ENCODE results near the gene COL17A1.

The COL17A1 gene

DNA sequence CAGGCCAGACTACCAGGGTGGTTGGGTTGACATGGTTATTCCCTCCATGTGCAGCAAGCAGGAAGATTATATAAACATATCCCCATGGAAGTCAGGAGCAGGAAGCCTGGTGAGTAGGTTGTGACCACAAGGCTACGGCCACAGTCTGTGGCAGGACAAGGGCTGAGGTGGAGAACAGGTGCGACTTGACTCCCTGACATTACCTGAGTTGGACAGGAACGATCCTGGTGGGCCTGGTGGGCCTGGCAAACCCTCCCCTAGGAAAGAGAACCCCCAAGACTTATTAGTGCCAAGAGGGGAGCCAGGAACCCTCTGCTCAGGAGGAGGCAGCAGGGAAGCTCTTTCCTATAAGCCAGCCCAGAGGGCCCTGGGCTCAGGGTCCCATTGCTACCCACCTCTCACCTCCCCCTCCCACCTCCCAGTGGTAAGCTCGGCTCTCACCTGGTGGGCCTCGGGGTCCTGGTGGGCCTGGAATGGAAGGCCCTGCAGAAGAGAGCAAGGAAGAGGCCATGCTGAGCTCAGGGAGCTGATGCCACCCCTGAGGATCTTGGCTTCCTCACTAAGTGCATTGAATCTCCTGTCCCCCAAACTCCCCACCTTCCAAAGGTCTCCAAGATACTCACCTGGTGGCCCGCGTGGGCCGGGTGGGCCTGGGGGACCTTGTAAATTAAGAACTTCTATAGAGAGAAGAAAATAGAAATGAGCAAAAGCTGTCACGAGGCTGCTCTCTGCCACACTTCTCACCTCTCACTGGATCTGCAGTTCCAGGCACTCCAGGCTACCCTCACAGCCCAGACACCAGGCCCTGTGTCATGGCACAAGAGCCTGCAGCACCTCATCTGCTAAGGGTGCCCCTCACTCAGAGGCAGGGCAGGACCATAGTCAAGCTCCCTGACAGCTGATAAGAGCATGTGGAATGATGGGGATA is 44.6 kb downstream of the COL17A1 start:
- Histone ChIP-seq H3K4ac (ENCODE audit: low read length) (no peak overlapping the region), H3K23ac (ENCODE audit: low read depth, low read length, poor library complexity) (no peak overlapping the region), H2BK5ac (ENCODE audit: low read length) (no peak overlapping the region), H3K9ac (ENCODE audit: low read depth, low read length, poor library complexity) (no peak overlapping the region), H3K4me2 (ENCODE audit: insufficient read depth, low read length, poor library complexity, severe bottlenecking) (no peak overlapping the region), H2AK5ac (ENCODE audit: low read depth, low read length) (no peak overlapping the region), H3K14ac (ENCODE audit: low read length) (no peak overlapping the region), H3K18ac (ENCODE audit: low read length) (no peak overlapping the region), H3K36me3 (replicated peaks in 1 of 2; ENCODE audit: control insufficient read depth in 2 of 2, insufficient read depth in 2 of 2, low read length in 2 of 2) (no peaks in the 10 kb centered on the region), H4K8ac (ENCODE audit: low read depth, low read length) (no peak overlapping the region), H4K91ac (ENCODE audit: low read depth, low read length, poor library complexity) (no peak overlapping the region), H3K4me3 (ENCODE audit: low read length in 2 of 2) (no peak overlapping the region), H3K27me3 (ENCODE audit: control insufficient read depth in 3 of 3, insufficient read depth in 3 of 3, low read depth in 1 of 3, low read length in 3 of 3) (peaks cover 0 to 9% (median 0%) of the 10 kb centered on the region in 3 experiments), H2BK120ac (ENCODE audit: low read depth, low read length) (no peak overlapping the region), H3K27ac (replicated peaks; ENCODE audit: low read length) (no peak overlapping the region), H3K79me1 (ENCODE audit: low read depth, low read length) (no peaks in the 10 kb centered on the region), H2AFZ (ENCODE audit: low read length) (no peak overlapping the region), H3K4me1 (ENCODE audit: control insufficient read depth in 2 of 2, insufficient read depth in 1 of 2, low read depth in 1 of 2, low read length in 2 of 2) (no peaks in the 10 kb centered on the region), H2BK15ac (ENCODE audit: low read length) (no peak overlapping the region), H2BK12ac (ENCODE audit: low read length) (no peak overlapping the region), H3K9me3 (replicated peaks in 1 of 2; ENCODE audit: control insufficient read depth in 2 of 2, insufficient read depth in 1 of 2, low read depth in 1 of 2, low read length in 2 of 2) (no peaks in the 10 kb centered on the region)
- WGBS, 2 donors (ENCODE audit: extremely low coverage in 2 of 2, insufficient read length in 2 of 2, insufficient replicate concordance in 1 of 2) = no CpG with 5 or more reads among the region's 9 CpGs
- DNase-seq (ENCODE audit: low spot score) = no peak

DNA sequence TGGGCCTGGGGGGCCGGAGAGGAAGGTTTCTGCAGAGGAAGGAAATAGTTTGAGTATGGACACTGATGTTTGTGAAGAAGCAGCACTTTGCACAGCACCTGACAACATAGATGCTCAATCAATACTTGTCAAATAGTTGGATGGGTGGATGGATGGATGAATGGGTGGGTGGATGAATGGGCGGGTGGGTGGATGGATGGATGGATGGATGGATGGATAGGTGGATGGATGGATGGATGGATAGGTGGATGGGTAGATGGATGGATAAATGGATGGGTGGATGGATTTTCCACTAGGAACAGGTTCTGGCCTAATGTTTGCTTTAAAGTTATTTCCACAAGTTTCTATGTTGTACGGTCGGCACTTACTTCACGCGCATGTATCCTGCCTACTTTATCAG is 45.3 kb downstream of the COL17A1 start:
- Histone ChIP-seq H2BK5ac (ENCODE audit: low read length) (no peak overlapping the region), H2AFZ (ENCODE audit: low read length) (no peak overlapping the region), H3K79me1 (ENCODE audit: low read depth, low read length) (no peaks in the 10 kb centered on the region), H3K9me3 (replicated peaks in 1 of 2; ENCODE audit: control insufficient read depth in 2 of 2, insufficient read depth in 1 of 2, low read depth in 1 of 2, low read length in 2 of 2) (no peaks in the 10 kb centered on the region), H3K4me3 (ENCODE audit: low read length in 2 of 2) (no peak overlapping the region), H3K18ac (ENCODE audit: low read length) (no peak overlapping the region), H3K14ac (ENCODE audit: low read length) (no peak overlapping the region), H3K4ac (ENCODE audit: low read length) (no peak overlapping the region), H2BK15ac (ENCODE audit: low read length) (no peak overlapping the region), H2BK12ac (ENCODE audit: low read length) (no peak overlapping the region), H3K36me3 (replicated peaks in 1 of 2; ENCODE audit: control insufficient read depth in 2 of 2, insufficient read depth in 2 of 2, low read length in 2 of 2) (no peaks in the 10 kb centered on the region), H3K9ac (ENCODE audit: low read depth, low read length, poor library complexity) (no peak overlapping the region), H3K4me2 (ENCODE audit: insufficient read depth, low read length, poor library complexity, severe bottlenecking) (no peak overlapping the region), H3K27me3 (ENCODE audit: control insufficient read depth in 3 of 3, insufficient read depth in 3 of 3, low read depth in 1 of 3, low read length in 3 of 3) (peaks cover 0 to 9% (median 0%) of the 10 kb centered on the region in 3 experiments), H4K8ac (ENCODE audit: low read depth, low read length) (no peak overlapping the region), H4K91ac (ENCODE audit: low read depth, low read length, poor library complexity) (no peak overlapping the region), H2BK120ac (ENCODE audit: low read depth, low read length) (no peak overlapping the region), H3K27ac (replicated peaks; ENCODE audit: low read length) (no peak overlapping the region), H3K4me1 (ENCODE audit: control insufficient read depth in 2 of 2, insufficient read depth in 1 of 2, low read depth in 1 of 2, low read length in 2 of 2) (no peaks in the 10 kb centered on the region), H2AK5ac (ENCODE audit: low read depth, low read length) (no peak overlapping the region), H3K23ac (ENCODE audit: low read depth, low read length, poor library complexity) (no peak overlapping the region)
- DNase-seq (ENCODE audit: low spot score) = no peak
- WGBS, 2 donors (ENCODE audit: extremely low coverage in 2 of 2, insufficient read length in 2 of 2, insufficient replicate concordance in 1 of 2) = no CpG with 5 or more reads among the region's 6 CpGs

DNA sequence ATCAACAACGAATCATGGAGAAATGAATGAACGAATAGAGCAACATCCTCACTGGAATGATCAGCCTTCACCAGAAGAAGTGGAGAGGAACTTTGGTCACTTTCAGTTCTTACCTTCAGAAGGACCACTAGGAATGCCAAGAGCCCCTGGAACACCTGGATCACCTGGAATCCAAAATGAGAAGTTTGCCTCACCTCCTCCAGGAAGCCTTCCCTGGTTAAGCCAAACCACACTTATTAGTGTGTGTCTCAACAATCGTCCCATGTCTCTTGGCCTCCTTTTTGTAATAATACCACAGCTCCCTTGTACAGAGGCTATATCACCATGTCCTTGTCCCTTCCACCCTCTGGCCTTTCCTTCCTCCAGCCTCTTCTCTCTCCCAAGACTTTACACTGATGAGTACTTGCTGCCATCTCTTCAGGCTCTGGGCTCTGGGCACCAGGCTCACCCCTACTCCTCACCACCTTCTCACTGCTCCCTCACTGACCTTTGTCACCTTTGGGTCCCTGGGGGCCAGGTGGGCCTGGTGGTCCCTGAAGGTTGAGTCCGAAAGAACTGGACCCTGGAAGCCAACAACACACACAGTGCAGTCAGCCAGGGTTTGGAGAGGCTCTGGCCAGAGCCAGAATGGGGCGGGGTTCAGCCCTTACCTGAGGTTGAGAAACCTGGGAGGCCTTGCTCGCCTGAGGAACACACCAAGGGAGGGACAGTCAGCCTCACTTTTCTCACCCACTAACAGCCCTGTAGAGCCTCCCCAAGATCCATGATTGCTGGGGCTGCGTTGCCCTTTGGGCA is 46.5 kb downstream of the COL17A1 start:
- H2AFZ ChIP-seq (ENCODE audit: low read length) = no peak overlapping the region
- no peak overlapping the region for H3K14ac ChIP-seq (ENCODE audit: low read length)
- no peak overlapping the region for H4K91ac ChIP-seq (ENCODE audit: low read depth, low read length, poor library complexity)
- H3K4me2 ChIP-seq (ENCODE audit: insufficient read depth, low read length, poor library complexity, severe bottlenecking) = no peak overlapping the region
- H3K18ac ChIP-seq (ENCODE audit: low read length) = no peak overlapping the region
- H2BK120ac ChIP-seq (ENCODE audit: low read depth, low read length) = no peak overlapping the region
- H3K79me1 ChIP-seq (ENCODE audit: low read depth, low read length) = no peaks in the 10 kb centered on the region
- no peak overlapping the region for H3K23ac ChIP-seq (ENCODE audit: low read depth, low read length, poor library complexity)
- no peak overlapping the region for H4K8ac ChIP-seq (ENCODE audit: low read depth, low read length)
- no CpG with 5 or more reads among the region's 7 CpGs for WGBS, 2 donors (ENCODE audit: extremely low coverage in 2 of 2, insufficient read length in 2 of 2, insufficient replicate concordance in 1 of 2)
- peak overlapping the region; percentile 20 for H2AK5ac ChIP-seq (ENCODE audit: low read depth, low read length)
- no peaks in the 10 kb centered on the region for H3K36me3 ChIP-seq (replicated peaks in 1 of 2; ENCODE audit: control insufficient read depth in 2 of 2, insufficient read depth in 2 of 2, low read length in 2 of 2)
- no peak overlapping the region for H2BK15ac ChIP-seq (ENCODE audit: low read length)
- peaks cover 3 to 5% of the 10 kb centered on the region in 2 donors for H3K4me1 ChIP-seq (ENCODE audit: control insufficient read depth in 2 of 2, insufficient read depth in 1 of 2, low read depth in 1 of 2, low read length in 2 of 2)
- no peak for DNase-seq (ENCODE audit: low spot score)
- H3K4ac ChIP-seq (ENCODE audit: low read length) = no peak overlapping the region
- peaks cover 0 to 8% (median 0%) of the 10 kb centered on the region in 3 experiments for H3K27me3 ChIP-seq (ENCODE audit: control insufficient read depth in 3 of 3, insufficient read depth in 3 of 3, low read depth in 1 of 3, low read length in 3 of 3)
- H3K9me3 ChIP-seq (replicated peaks in 1 of 2; ENCODE audit: control insufficient read depth in 2 of 2, insufficient read depth in 1 of 2, low read depth in 1 of 2, low read length in 2 of 2) = no peaks in the 10 kb centered on the region
- H2BK5ac ChIP-seq (ENCODE audit: low read length) = no peak overlapping the region
- no peak overlapping the region for H3K9ac ChIP-seq (ENCODE audit: low read depth, low read length, poor library complexity)
- no peak overlapping the region for H3K4me3 ChIP-seq (ENCODE audit: low read length in 2 of 2)
- peak overlapping the region; percentile 4 for H2BK12ac ChIP-seq (ENCODE audit: low read length)
- H3K27ac ChIP-seq (replicated peaks; ENCODE audit: low read length) = no peak overlapping the region

DNA sequence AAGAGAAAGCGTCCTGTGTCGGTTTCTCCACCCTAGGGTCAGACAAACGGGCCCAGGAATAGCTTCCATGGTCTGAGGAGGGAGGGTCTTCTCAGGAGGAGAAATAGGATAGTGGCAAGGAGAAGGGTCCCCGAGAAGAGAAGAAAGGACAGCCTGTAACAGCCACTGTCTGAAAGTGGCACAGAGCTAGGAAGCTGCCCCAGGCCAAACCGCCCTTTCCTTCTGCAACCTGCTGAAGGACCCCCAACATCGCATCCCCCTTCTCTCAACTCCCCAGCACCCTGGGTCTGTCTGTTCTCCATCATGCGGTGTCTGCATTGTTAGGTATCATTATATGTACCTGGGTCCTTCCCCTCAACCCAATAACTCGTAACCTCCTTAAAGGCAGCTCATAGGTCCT is 47.1 kb downstream of the COL17A1 start:
- Histone ChIP-seq H2BK15ac (ENCODE audit: low read length) (no peak overlapping the region), H2AK5ac (ENCODE audit: low read depth, low read length) (no peak overlapping the region), H3K9ac (ENCODE audit: low read depth, low read length, poor library complexity) (no peak overlapping the region), H3K23ac (ENCODE audit: low read depth, low read length, poor library complexity) (no peak overlapping the region), H2AFZ (ENCODE audit: low read length) (no peak overlapping the region), H2BK120ac (ENCODE audit: low read depth, low read length) (no peak overlapping the region), H3K4me3 (ENCODE audit: low read length in 2 of 2) (no peak overlapping the region), H3K79me1 (ENCODE audit: low read depth, low read length) (no peaks in the 10 kb centered on the region), H2BK12ac (ENCODE audit: low read length) (no peak overlapping the region), H2BK5ac (ENCODE audit: low read length) (no peak overlapping the region), H3K14ac (ENCODE audit: low read length) (no peak overlapping the region), H3K27ac (replicated peaks; ENCODE audit: low read length) (no peak overlapping the region), H3K9me3 (replicated peaks in 1 of 2; ENCODE audit: control insufficient read depth in 2 of 2, insufficient read depth in 1 of 2, low read depth in 1 of 2, low read length in 2 of 2) (no peaks in the 10 kb centered on the region), H3K4me1 (ENCODE audit: control insufficient read depth in 2 of 2, insufficient read depth in 1 of 2, low read depth in 1 of 2, low read length in 2 of 2) (peaks cover 3 to 11% of the 10 kb centered on the region in 2 donors), H4K91ac (ENCODE audit: low read depth, low read length, poor library complexity) (no peak overlapping the region), H3K4me2 (ENCODE audit: insufficient read depth, low read length, poor library complexity, severe bottlenecking) (no peak overlapping the region), H4K8ac (ENCODE audit: low read depth, low read length) (no peak overlapping the region), H3K36me3 (replicated peaks in 1 of 2; ENCODE audit: control insufficient read depth in 2 of 2, insufficient read depth in 2 of 2, low read length in 2 of 2) (no peaks in the 10 kb centered on the region), H3K4ac (ENCODE audit: low read length) (no peak overlapping the region), H3K18ac (ENCODE audit: low read length) (no peak overlapping the region), H3K27me3 (ENCODE audit: control insufficient read depth in 3 of 3, insufficient read depth in 3 of 3, low read depth in 1 of 3, low read length in 3 of 3) (peaks cover 0 to 3% (median 0%) of the 10 kb centered on the region in 3 experiments)
- WGBS, 2 donors (ENCODE audit: extremely low coverage in 2 of 2, insufficient read length in 2 of 2, insufficient replicate concordance in 1 of 2) = no CpG with 5 or more reads among the region's 8 CpGs
- no peak for DNase-seq (ENCODE audit: low spot score)

Data from neuronal stem cell (in vitro differentiated cells).